Urinary bladder (tissue), 4 donors: ENCODE results near the gene TTC6. TPM values are rescaled to one million over a fixed set of nuclear protein-coding genes. Genes with fewer than 3 reads are reported as not detected.

Experiments
- DNase-seq: peaks from one replicate; pipeline ENCODE4 v3.0.0-alpha.2; 2015; ENCODE audit errors: extremely low spot score
- H3K27ac ChIP-seq: one replicate; pipeline ENCODE4 v1.5.1; 2013; ENCODE audit warnings: low read depth, mild to moderate bottlenecking, moderate library complexity
- H3K36me3 ChIP-seq: one replicate; pipeline ENCODE4 v1.6.1; 2013; ENCODE audit warnings: mild to moderate bottlenecking, moderate library complexity; ENCODE audit not compliant: insufficient read depth
- H3K4me1 ChIP-seq: one replicate; pipeline ENCODE4 v1.6.1; 2013; ENCODE audit warnings: mild to moderate bottlenecking, moderate library complexity; ENCODE audit not compliant: insufficient read depth
- H3K4me3 ChIP-seq: one replicate; pipeline ENCODE4 v1.5.1; 2013; ENCODE audit warnings: low read depth, low read length
- whole genome bisulfite sequencing: extraction: QIAGEN DNeasy Blood & Tissue Kit; methylation state at CpG from one replicate; pipeline ENCODE4 v1.1.7; 2013; 5-methylcytosine and 5-hydroxymethylcytosine counted together
- polyA plus RNA-seq: library from polyadenylated mRNA; stranded (reverse); fragments of 200-250 nt; gene quantifications from one replicate; pipeline ENCODE4 v1.2.3, GENCODE V29; 2013
- total RNA-seq: library from RNA; depleted of rRNA; stranded (reverse); fragments of >200 nt; gene quantifications from one replicate; pipeline ENCODE4 v1.2.3, GENCODE V29; 2014
- donor health status: healthy with polysubstance abuse.
- donor health status: healthy.

The TTC6 gene
- total and polyA plus RNA-seq, 2 donors, result 0.34 to 7.1 TPM

GRCh38 chr14:37597914-37598746, 2.7 kb downstream of the TTC6 start:
- Histone ChIP-seq H3K27ac (peak overlapping the region; percentile 34), H3K4me1 (no peaks in the 10 kb centered on the region), H3K36me3 (no peaks in the 10 kb centered on the region), H3K4me3 (peak overlapping the region; percentile 28)
- WGBS, result 4% methylated on average over 50 of the region's 50 CpGs
- no peak for DNase-seq

- H3K4me1 ChIP-seq, result no peaks in the 10 kb centered on the region
Observed at GRCh38 chr14:37598747-37599506, 3.5 kb downstream of the TTC6 start.

GRCh38 chr14:37599507-37600368, 4.3 kb downstream of the TTC6 start:
- Histone ChIP-seq H3K4me1 (no peaks in the 10 kb centered on the region), H3K4me3 (peak overlapping the region; percentile 5), H3K36me3 (no peaks in the 10 kb centered on the region), H3K27ac (no peak overlapping the region)
- 2% methylated on average over 57 of the region's 57 CpGs for WGBS
- DNase-seq, result no peak

More at GRCh38 chr14:37598747-37599506, 3.5 kb downstream of the TTC6 start:
- H3K4me3 ChIP-seq, result peak overlapping the region; percentile 28
- 12% methylated on average over 36 of the region's 36 CpGs for WGBS
- no peaks in the 10 kb centered on the region for H3K36me3 ChIP-seq
- no peak overlapping the region for H3K27ac ChIP-seq
- DNase-seq, result no peak

GRCh38 chr14:37600880-37601741, 5.7 kb downstream of the TTC6 start:
- Histone ChIP-seq H3K4me1 (no peaks in the 10 kb centered on the region), H3K4me3 (no peak overlapping the region), H3K27ac (no peak overlapping the region), H3K36me3 (no peaks in the 10 kb centered on the region)
- 43% methylated on average over 4 of the region's 4 CpGs for WGBS
- no peak for DNase-seq

- Histone ChIP-seq H3K4me1 (no peaks in the 10 kb centered on the region), H3K4me3 (no peak overlapping the region), H3K36me3 (no peaks in the 10 kb centered on the region), H3K27ac (no peak overlapping the region)
- DNase-seq, result no peak
- 12% methylated on average over 22 of the region's 22 CpGs for WGBS
Observed at GRCh38 chr14:37601865-37602264, 6.4 kb downstream of the TTC6 start.

- Histone ChIP-seq H3K27ac (no peak overlapping the region), H3K36me3 (no peaks in the 10 kb centered on the region), H3K4me3 (no peak overlapping the region), H3K4me1 (no peaks in the 10 kb centered on the region)
- 21% methylated on average over 24 of the region's 24 CpGs for WGBS
- no peak for DNase-seq
Observed at GRCh38 chr14:37602605-37603453, 7.4 kb downstream of the TTC6 start.

GRCh38 chr14:37603688-37604251, 8.3 kb downstream of the TTC6 start:
- no peaks in the 10 kb centered on the region for H3K4me1 ChIP-seq
- H3K27ac ChIP-seq, result no peak overlapping the region
- 75% methylated on average over 9 of the region's 9 CpGs for WGBS
- DNase-seq, result no peak
- no peak overlapping the region for H3K4me3 ChIP-seq
- no peaks in the 10 kb centered on the region for H3K36me3 ChIP-seq

GRCh38 chr14:37606678-37607077, 11.2 kb downstream of the TTC6 start:
- no peaks in the 10 kb centered on the region for H3K36me3 ChIP-seq
- H3K4me3 ChIP-seq, result no peak overlapping the region
- no peak for DNase-seq
- no peaks in the 10 kb centered on the region for H3K4me1 ChIP-seq
- H3K27ac ChIP-seq, result no peak overlapping the region

GRCh38 chr14:37608649-37609048, 13.2 kb downstream of the TTC6 start:
- Histone ChIP-seq H3K4me1 (no peaks in the 10 kb centered on the region), H3K27ac (no peak overlapping the region), H3K4me3 (no peak overlapping the region), H3K36me3 (no peaks in the 10 kb centered on the region)
- DNase-seq, result no peak
- 74% methylated on average over 3 of the region's 3 CpGs for WGBS

- H3K4me3 ChIP-seq, result no peak overlapping the region
- WGBS, result 12% methylated on average over 52 of the region's 52 CpGs
- H3K36me3 ChIP-seq, result no peaks in the 10 kb centered on the region
- DNase-seq, result no peak
- H3K4me1 ChIP-seq, result no peaks in the 10 kb centered on the region
- no peak overlapping the region for H3K27ac ChIP-seq
Observed at GRCh38 chr14:37610945-37611523, 15.6 kb downstream of the TTC6 start.

GRCh38 chr14:37615582-37616289, 20.3 kb downstream of the TTC6 start:
- H3K36me3 ChIP-seq, result no peaks in the 10 kb centered on the region
- no peak for DNase-seq
- H3K4me3 ChIP-seq, result no peak overlapping the region
- 94% methylated on average over 3 of the region's 3 CpGs for WGBS
- H3K4me1 ChIP-seq, result no peaks in the 10 kb centered on the region
- H3K27ac ChIP-seq, result no peak overlapping the region
